Measurements from ENCODE around the gene MOGAT2. TPM values are rescaled to one million over a fixed set of nuclear protein-coding genes. Genes with fewer than 3 reads are reported as not detected.

The MOGAT2 gene
- total RNA-seq, 3 donors from 2014 or later: 86.4 to 247 (median 192) TPM

DNA sequence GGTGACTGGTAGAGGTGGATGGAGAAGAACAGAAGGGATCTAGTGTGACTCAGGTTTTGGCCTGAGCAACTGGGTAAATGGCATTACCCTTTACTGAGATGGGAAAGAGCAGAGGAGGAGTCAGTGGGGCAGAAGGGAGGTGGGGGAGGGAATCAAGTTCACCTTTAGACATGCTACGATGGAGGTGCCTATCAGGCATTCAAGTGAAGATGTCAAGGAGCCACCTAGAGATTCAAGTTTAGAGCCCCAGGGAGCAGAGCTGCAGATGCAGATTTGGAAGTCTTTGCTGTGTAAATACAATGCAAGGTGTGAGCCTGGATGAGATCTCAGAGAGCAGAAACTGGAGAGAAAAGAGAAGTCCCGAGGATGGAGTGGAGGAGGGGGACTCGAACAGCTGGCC is 979 bp upstream of the MOGAT2 start:
- ATAC-seq: no peak
- peaks cover 40% of the 10 kb centered on the region for H3K4me1 ChIP-seq (ENCODE audit: low read depth)
- TF ChIP-seq, protein P1, sequence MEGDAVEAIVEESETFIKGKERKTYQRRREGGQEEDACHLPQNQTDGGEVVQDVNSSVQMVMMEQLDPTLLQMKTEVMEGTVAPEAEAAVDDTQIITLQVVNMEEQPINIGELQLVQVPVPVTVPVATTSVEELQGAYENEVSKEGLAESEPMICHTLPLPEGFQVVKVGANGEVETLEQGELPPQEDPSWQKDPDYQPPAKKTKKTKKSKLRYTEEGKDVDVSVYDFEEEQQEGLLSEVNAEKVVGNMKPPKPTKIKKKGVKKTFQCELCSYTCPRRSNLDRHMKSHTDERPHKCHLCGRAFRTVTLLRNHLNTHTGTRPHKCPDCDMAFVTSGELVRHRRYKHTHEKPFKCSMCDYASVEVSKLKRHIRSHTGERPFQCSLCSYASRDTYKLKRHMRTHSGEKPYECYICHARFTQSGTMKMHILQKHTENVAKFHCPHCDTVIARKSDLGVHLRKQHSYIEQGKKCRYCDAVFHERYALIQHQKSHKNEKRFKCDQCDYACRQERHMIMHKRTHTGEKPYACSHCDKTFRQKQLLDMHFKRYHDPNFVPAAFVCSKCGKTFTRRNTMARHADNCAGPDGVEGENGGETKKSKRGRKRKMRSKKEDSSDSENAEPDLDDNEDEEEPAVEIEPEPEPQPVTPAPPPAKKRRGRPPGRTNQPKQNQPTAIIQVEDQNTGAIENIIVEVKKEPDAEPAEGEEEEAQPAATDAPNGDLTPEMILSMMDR (IDR thresholded peaks at IDR 0.05): no peak
- H3K9me3 ChIP-seq: no peaks in the 10 kb centered on the region
- no peaks in the 10 kb centered on the region for H3K36me3 ChIP-seq (ENCODE audit: low read depth)
- intact Hi-C loops (cut with DNase I, micrococcal nuclease): no loop called here
- no peak for DNase-seq
- no peak overlapping the region for H3K4me3 ChIP-seq

- peak; percentile 25 for ATAC-seq
- TF ChIP-seq, protein P1 (IDR thresholded peaks at IDR 0.05): no peak
- peak in 1 of 3 donors; percentile 46 for DNase-seq
- Histone ChIP-seq H3K9me3 (no peaks in the 10 kb centered on the region), H3K4me3 (peak overlapping the region; percentile 22), H3K36me3 (ENCODE audit: low read depth) (no peaks in the 10 kb centered on the region), H3K4me1 (ENCODE audit: low read depth) (peaks cover 42% of the 10 kb centered on the region)
- intact Hi-C loops (cut with DNase I, micrococcal nuclease): no loop called here
These were observed 1.0 kb downstream of the MOGAT2 start for GRCh38 chr11:75718419-75719339.

DNA sequence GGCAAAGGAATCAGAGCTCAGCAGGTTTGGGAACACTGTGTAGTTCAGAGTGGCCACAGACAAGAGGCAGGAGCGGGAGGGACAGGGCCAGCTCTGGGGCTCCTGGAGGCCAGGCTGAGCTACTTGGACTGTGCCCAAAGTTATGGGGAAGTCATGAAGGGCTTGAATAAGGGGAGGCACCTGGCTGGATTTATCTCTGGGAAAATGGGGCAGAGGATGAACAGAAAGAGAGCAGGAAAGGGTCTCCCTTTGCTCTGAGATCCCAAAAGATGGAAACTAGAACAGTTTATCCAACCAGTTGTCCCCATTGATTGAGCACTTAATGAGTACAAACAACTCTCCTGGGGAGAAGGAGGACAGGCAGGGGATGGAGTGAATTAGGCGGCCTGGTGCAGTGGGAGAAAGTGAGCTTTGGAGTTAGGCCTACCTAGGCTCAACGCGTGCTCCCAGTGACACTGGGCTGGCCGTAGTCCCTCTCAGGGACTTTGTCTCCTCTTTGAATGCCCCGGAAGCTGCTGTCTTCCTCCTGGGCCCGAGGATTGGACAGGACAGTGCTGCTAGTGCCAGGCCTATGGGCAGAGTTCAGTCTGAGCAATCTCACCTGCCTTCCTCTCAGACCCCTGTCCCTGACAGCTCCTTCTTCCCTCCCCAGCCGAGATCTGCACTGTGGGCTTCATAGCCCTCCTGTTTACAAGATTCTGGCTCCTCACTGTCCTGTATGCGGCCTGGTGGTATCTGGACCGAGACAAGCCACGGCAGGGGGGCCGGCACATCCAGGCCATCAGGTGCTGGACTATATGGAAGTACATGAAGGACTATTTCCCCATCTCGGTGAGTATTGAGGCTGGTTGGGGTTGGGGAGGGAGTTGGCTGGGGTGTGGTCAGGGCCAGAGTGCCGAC is 2.0 kb downstream of the MOGAT2 start:
- H3K9me3 ChIP-seq: no peaks in the 10 kb centered on the region
- TF ChIP-seq, protein P1 (IDR thresholded peaks at IDR 0.05): no peak
- ATAC-seq: peak; percentile 64
- DNase-seq: peak; percentile 66 to 71 (median 71)
- H3K4me1 ChIP-seq (ENCODE audit: low read depth): peaks cover 42% of the 10 kb centered on the region
- intact Hi-C loops (cut with DNase I, micrococcal nuclease): no loop called here
- no peaks in the 10 kb centered on the region for H3K36me3 ChIP-seq (ENCODE audit: low read depth)
- H3K4me3 ChIP-seq: no peak overlapping the region

- no peak for ATAC-seq
- TF ChIP-seq, protein P1 (IDR thresholded peaks at IDR 0.05): no peak
- Histone ChIP-seq H3K9me3 (no peaks in the 10 kb centered on the region), H3K4me3 (no peak overlapping the region), H3K36me3 (ENCODE audit: low read depth) (no peaks in the 10 kb centered on the region), H3K4me1 (ENCODE audit: low read depth) (peaks cover 42% of the 10 kb centered on the region)
- intact Hi-C loops (cut with DNase I, micrococcal nuclease): no loop called here
- DNase-seq: no peak
These were observed 3.0 kb downstream of the MOGAT2 start for GRCh38 chr11:75720639-75721038.

- TF ChIP-seq, protein P1 (IDR thresholded peaks at IDR 0.05): no peak
- Histone ChIP-seq H3K4me3 (no peak overlapping the region), H3K9me3 (no peaks in the 10 kb centered on the region), H3K36me3 (ENCODE audit: low read depth) (no peaks in the 10 kb centered on the region), H3K4me1 (ENCODE audit: low read depth) (peaks cover 31% of the 10 kb centered on the region)
- DNase-seq: peak; percentile 65 to 72 (median 70)
- peak; percentile 38 for ATAC-seq
- intact Hi-C loops (cut with DNase I, micrococcal nuclease): no loop called here
These were observed 4.4 kb downstream of the MOGAT2 start for GRCh38 chr11:75721852-75722668.
